Astrocyte of the cerebellum (primary cell): ENCODE data around the gene IQCM.

ENCODE experiments used
- DNase-seq: peaks from one replicate; pipeline ENCODE4 v3.0.0-alpha.2; 2011; ENCODE audit warnings: low read depth
- H3K4me3 ChIP-seq: 2 replicates; pipeline ENCODE4 v1.5.1; 2011; ENCODE audit warnings: mild to moderate bottlenecking, low read depth, low read length, moderate library complexity
- CTCF ChIP-seq: IDR thresholded peaks from 2 replicates; pipeline ENCODE4 v1.5.1; 2012; ENCODE audit warnings: low read length, low read depth, moderate library complexity, mild to moderate bottlenecking; ENCODE audit errors: missing control alignments
- in situ Hi-C: cut with HindIII; loops from 2 replicates; pipeline ENCODE4 v1.10.0; 2017; ENCODE audit warnings: low sequenced_read_pairs

The IQCM gene

GRCh38 chr4:149815743-149816142 lies at the start of gene IQCM:
Gene IQCM, minus strand, starts transcription at chr4:149815843. Its CDS starts 73,152 bp downstream, at chr4:149742691.
- DNase-seq: no peak
- no peak for TF ChIP-seq CTCF
- in situ Hi-C loops: no loop called here
- no peak within 1 kb of the TSS for H3K4me3 ChIP-seq

- H3K4me3 ChIP-seq: no peak overlapping the region
- TF ChIP-seq CTCF: no peak
- DNase-seq: no peak
- in situ Hi-C loops: no loop called here
These were observed 41.8 kb upstream of the IQCM start for GRCh38 chr4:149857446-149857845.

GRCh38 chr4:149845743-149846142 lies 30.1 kb upstream of the IQCM start:
- H3K4me3 ChIP-seq: no peak overlapping the region
- TF ChIP-seq CTCF: no peak
- in situ Hi-C loops: no loop called here

GRCh38 chr4:149841686-149842085 lies 26.0 kb upstream of the IQCM start:
- no peak for DNase-seq
- H3K4me3 ChIP-seq: no peak overlapping the region
- no peak for TF ChIP-seq CTCF
- in situ Hi-C loops: no loop called here

More at GRCh38 chr4:149845743-149846142, 30.1 kb upstream of the IQCM start:
- DNase-seq: no peak

GRCh38 chr4:149838036-149838435 lies 22.4 kb upstream of the IQCM start:
- in situ Hi-C loops: no loop called here
- no peak overlapping the region for H3K4me3 ChIP-seq

GRCh38 chr4:149836546-149836945 lies 20.9 kb upstream of the IQCM start:
- TF ChIP-seq CTCF: no peak
- no peak overlapping the region for H3K4me3 ChIP-seq
- in situ Hi-C loops: no loop called here
- DNase-seq: no peak

More at GRCh38 chr4:149838036-149838435, 22.4 kb upstream of the IQCM start:
- TF ChIP-seq CTCF: no peak
- DNase-seq: no peak

- DNase-seq: no peak
- in situ Hi-C loops: no loop called here
- no peak overlapping the region for H3K4me3 ChIP-seq
- TF ChIP-seq CTCF: no peak
These were observed 19.6 kb upstream of the IQCM start for GRCh38 chr4:149835280-149835679.
